ENCODE data around the gene ELOVL3.
"Not testable (repeated sequence)": the region's sequence is repeated elsewhere in the genome, so short reads cannot be mapped to it uniquely, and the experiment has no call there.

Gene ELOVL3

DNA sequence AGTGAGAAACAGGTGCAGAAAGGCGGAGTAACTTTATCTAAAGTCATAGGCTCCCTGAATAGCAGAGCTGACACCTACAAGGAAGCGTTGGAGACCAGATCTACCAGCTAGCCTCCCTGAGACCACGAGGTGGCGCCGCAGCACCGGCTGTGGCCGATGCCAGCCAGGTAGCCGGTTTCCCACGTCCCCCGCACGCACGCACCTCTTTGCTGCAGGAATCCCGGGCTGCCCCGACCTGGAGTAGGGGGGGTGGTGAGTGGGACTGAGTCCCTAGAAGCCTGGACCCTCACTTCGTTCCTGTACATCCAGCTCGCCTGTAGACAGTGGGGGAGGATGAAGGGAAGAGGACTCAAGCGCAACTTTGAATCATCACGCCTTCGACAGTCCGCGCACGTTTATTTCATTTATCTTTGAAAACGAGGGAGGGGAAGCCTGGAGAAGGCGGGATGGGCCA, 3.7 kb downstream of the ELOVL3 start:
- FAIRE-seq = no peak

DNA sequence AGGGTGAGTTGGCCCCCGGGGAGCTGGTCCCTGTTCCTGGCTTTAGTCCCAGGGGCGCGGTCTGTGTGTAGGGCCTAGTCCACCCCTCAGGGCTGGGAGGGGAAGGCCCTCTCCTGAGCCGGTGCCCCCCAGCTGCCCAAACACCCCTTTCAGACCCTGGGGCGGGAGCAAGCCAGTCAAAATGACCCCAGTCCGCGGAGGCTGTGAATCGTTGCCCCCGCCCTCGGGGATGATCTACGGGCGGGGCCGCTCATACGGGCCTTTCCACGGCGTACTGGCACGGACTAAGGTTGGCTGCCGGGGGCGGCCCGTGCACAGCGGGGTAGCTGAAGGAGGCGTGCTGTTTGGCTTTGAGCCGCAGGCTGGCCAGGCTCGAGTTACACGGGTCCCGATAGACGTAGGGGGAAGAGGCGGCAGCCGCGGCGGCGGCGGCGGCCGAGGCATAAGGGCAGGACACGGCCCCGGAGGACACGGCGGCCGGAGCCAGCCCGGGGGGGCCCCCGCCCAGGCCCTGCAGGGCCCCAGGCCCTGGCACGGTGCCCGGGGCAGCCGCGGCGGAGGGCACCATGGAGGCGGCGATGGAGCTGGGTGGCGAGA, 4.3 kb downstream of the ELOVL3 start:
- FAIRE-seq = no peak

DNA sequence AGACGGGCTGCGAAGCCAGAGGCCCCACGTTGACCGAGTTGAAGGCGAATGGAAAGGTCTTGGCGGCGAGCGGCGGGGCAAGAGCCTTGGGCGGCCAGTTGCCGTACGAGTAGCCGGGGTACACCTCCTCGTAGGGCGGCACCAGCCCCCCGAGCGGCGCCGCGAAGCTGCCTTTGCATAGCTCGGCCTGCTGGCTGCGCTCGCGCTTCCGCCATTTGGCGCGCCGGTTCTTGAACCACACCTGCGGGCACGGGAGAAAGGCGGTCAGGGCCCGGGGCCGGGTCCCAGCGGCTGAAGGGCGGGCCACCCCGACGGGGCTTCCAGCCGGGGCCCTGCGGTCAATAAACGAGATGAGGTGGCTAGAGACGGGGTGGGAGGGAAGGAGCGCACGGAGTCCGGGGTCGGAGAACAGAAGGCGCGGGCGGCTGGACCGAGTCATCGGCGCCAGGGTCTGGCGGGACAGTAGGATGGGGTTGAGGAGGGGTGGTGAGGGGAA, 4.8 kb downstream of the ELOVL3 start:
- FAIRE-seq = no peak

DNA sequence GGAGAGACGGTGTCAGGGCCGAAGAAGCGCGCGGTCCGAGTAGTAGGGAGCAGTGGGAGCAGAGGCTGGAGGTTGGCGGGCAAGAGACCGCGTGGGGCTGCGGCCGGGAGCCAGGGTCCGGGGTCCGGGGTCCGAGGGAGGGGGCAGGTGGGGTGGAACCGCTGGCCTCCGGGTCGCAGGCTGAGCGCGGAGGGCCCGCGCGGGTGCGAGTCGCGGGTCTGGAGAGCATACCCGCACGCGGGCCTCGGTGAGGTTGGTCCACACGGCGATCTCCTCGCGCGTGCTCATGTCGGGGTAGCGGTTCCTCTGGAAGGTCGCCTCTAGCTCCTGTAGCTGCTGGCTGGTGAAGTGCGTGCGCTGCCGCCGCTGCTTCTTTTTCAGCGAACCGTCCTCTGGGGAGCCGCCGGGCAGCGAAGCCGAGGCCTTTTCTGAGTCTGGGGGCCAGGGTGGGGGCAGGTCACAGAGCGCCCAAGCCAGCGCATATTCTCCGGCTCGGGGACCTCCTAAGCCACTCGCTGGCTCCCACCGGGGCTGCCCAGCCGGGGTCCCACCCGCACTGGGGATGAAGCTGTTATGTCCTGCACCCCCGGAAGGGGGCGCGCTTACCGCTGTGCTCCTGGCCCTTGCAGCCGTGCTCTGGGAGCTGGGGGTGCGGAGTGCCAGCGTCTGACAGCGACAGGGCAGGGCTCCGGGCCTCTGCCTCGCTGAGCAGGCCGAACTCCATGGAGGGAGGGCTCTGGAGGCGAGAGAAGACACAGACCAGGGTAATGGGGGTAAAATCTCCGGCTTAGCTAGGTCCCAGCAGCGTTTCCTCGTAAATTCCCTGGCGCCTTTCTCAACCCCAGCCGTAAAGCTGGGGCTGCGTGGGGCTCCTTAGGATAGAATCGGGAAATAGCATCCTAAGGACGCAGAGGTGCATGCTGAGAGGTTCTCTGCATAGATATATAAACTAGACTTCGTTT, 5.5 kb downstream of the ELOVL3 start:
- no peak for FAIRE-seq

- no peak for FAIRE-seq
Observed at GRCh38 chr10:102233997-102234396, 7.9 kb downstream of the ELOVL3 start.

GRCh38 chr10:102234888-102235597, 8.9 kb downstream of the ELOVL3 start:
- no peak for FAIRE-seq

- no peak for FAIRE-seq
Observed at GRCh38 chr10:102235598-102235920, 9.5 kb downstream of the ELOVL3 start.

GRCh38 chr10:102236006-102236405, 9.9 kb downstream of the ELOVL3 start:
- no peak for FAIRE-seq

DNA sequence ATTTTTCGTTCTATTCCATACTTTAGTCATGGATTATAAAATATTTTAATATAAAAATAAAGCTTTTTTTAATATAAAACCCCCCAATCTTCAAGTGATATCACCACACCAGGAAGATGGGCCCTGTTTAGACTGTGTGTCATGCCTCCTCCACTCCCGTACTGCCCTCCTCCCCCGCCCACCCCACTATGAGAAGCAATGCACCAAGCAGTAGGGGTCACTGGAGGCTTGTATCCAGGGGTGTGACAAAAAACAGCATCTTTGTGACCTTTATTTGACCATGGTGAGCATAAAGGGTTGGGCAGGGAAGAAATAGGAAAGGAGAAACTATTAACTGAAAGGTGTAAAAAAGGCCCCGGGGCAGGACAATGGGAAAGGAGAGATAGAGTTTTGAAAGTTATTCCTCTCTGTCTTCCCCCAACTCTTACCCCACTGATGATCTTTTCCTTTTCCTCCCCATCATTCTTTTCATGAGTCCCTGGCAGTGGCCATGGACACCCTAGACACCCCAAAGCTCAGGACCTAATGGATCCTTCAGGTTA, 11.7 kb downstream of the ELOVL3 start:
- no peak for FAIRE-seq

GRCh38 chr10:102240467-102241031, 14.4 kb downstream of the ELOVL3 start:
- no peak for FAIRE-seq

DNA sequence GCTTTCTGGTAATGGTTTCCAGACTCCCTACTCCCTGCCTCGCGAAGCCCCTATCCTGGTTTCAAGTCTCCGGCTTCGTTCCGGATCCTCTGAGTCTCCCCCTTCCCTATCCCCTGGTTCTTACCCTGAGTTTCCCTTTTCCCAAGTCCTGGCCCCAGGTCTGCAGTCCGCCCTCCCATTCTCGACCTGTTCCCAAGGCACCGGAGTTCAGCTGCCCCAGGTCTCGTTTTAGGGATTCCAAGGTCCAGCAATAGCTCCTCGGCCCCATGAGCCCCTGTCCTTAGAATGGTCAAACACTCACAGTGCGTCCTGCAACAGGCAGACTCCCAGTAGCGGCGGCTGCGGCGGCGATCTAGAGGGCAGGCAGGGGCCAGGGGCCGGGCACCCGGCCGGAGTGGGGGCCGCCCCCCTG, 14.9 kb downstream of the ELOVL3 start:
- FAIRE-seq = no peak

GRCh38 chr10:102241444-102242117, 15.5 kb downstream of the ELOVL3 start, which contains the start of gene PITX3:
PITX3 (minus strand) TSS chr10:102241512; CDS start chr10:102232080, 9,432 bp downstream.
- peak; percentile 55 for FAIRE-seq

DNA sequence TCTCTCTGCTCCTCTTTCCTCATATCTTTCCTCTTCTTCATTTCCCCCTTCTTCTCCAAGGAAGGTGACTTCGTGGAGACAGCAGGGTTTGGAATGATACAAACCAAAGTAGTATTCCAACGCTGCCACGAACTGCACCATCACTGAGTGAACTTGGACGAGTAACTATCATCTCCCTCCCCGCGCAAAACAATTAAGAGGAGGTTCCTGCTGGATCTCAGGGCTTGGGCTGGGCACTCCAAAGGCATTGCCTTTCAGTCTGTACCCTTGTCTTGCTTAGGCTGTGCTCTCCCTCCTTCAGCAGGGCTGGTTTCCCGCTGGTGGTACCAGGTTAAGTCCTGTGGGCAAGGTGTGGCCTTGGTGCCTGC, 16.0 kb downstream of the ELOVL3 start:
- no peak for FAIRE-seq

GRCh38 chr10:102243309-102243708, 17.2 kb downstream of the ELOVL3 start:
- FAIRE-seq = no peak

DNA sequence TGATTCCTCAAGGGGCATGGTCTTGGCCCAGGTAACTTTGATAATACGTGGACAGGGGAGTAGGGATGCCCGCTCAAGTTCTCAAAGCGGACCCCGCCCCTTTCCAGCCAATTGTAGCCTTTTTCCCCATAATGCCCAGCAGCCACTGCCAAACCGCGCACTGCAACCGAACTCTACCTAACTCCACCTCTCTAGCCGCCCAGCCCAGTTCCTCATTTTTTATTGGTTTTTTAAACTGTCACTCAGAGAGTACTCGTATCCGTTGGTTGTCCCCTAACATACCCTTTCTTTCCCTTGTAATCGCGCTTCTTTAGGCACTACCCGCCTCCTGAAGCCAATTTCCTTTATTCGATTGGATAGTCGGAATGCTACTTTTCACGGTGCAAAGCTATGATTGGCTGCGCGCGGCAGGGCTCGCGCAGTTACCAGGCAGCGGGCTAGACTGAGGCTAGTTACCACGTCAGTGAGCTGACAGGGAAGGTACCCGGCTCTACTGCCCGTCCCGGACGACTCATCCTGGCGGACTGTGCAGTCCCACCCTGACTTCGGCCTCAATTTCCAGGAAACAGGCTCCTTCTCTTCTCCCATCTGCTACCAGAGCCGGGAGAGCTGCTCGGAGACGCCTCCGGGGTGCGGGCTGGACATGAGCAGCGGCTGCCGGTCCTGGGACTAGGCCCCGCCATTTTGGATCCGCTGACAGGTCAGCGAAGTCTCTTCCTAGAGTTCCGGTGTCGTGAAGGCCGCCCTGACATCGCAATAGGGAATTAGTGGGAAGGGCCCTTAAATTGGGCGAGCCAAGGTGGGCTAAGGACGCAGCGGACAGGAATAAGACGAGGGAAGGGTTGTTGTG, 19.2 kb downstream of the ELOVL3 start, which contains the start of gene GBF1:
TSS of gene GBF1 (plus strand) at position 451 of the 850 bp plus-strand sequence. CDS start 13,407 bp downstream, outside the sequence.
- peak; percentile 98 for FAIRE-seq

DNA sequence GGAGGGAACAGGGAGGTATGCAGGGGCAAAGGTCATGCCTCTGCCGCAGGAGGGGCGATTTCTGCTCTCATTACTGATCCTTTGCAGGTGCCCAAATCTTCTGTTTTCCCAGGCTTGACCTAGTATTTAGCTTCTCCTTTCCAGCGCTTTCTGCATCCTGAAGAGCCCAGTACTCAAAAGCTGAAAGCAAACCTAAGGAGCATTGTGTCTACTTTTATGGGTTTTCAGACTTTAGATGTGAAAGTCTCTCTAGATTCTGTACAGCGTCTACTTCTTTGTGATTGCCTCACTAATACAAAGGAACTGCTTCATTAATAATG, 19.8 kb downstream of the ELOVL3 start:
- no peak for FAIRE-seq

DNA sequence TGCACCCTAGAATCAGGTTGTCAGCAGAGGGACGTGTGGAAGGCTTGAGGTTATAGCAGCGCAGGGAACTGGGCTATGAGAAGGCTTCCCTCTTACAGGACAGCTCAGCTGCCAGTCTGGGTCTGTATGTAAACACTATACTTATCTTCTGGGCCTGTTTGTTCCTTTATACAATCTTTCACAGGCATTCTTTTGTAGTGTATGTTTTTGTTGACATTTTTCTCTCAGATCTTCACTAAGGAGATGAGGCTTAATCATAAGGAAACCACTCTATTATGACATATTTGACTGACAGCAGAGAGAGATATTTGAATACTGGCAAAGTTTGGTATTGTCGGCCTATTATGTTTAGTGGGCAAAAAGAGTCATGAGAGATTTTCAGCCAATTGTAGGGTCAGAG, 20.2 kb downstream of the ELOVL3 start:
- no peak for FAIRE-seq

DNA sequence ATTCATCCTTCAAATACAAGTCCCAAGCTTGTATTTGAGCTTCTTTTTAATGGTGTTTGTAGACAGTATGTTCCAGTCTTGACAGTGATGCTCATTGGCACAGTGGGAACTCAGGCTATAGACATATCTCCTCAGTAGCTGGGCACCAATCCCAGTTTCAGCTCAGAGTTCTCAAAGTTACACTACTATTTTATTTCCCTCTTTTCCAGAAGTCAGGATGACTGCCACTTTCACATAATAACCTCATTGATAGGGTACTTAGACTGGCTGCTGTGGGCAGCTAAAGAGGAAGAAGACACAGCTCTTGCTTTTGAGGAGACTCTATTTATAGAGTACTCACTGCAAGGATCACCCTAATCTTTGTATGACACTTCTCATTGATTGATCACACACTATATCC, 21.6 kb downstream of the ELOVL3 start:
- no peak for FAIRE-seq

- not testable (repeated sequence) for FAIRE-seq
Observed at GRCh38 chr10:102252508-102252907, 26.4 kb downstream of the ELOVL3 start.

DNA sequence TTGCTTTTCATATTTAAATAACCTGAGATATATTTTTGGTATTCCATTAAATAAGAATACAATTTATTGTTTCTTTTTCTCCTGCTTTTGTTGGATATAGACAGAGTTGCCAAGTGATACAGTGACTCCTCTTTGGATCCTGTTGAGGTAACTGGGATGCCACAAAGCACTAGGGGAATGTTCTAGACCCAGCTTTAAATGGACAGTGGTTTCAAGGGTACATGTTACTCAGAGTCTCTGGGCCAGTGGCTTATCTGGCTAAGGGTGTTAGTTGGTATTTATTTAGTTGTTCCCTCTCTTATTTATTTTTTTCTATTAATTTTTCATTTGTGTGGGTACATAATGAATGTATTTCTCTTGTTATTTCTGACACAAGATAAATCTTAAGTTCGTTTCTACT, 28.3 kb downstream of the ELOVL3 start:
- no peak for FAIRE-seq

DNA sequence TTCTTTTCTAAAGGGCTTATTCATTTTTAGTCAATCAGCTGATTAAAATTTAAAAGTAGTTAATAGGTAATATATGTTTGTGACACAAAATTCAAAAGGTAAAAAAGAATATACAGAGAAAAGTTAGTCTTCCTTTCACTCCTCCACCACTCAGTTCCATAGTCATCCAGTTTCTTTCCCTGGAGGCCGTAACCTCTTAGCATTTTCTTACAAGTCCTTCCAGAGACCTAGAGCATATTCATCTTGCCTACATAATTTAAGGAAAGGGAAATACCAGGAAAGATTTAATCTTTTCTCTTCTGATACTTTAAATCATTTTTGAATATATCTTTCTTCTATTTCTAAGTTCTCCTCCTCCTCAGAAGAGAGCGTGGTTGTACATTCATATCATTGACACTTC, 29.3 kb downstream of the ELOVL3 start:
- no peak for FAIRE-seq
